Small intestine (tissue), 7 donors: ENCODE data around the gene MAP7D3. TPM values are rescaled to one million over a fixed set of nuclear protein-coding genes. Genes with fewer than 3 reads are reported as not detected.

Experiments
- DNase-seq, 2 donors: peaks; one replicate each; pipeline versions ENCODE4 v3.0.0 to v3.0.0-alpha.2; 2013
- FAIRE-seq: peaks from 2 replicates; lab custom pipeline; 2012; peaks lifted over from hg19 to GRCh38; lab: Jason Lieb, UNC
- H3K27ac ChIP-seq, 3 donors: one replicate each; pipeline ENCODE4 v1.5.1; 2013; ENCODE audit warnings: low read length in 2 of 3, mild to moderate bottlenecking in 2 of 3, control low read depth in 1 of 3, inconsistent platforms in 1 of 3, low read depth in 1 of 3, moderate library complexity in 1 of 3
- H3K27me3 ChIP-seq, 3 donors: one replicate each; pipeline ENCODE4 v1.6.1; 2013; ENCODE audit warnings: low read length in 3 of 3, inconsistent platforms in 1 of 3; ENCODE audit not compliant: control insufficient read depth in 3 of 3, insufficient read depth in 3 of 3
- H3K36me3 ChIP-seq, 3 donors: one replicate each; pipeline ENCODE4 v1.6.1; 2013; ENCODE audit warnings: low read length in 3 of 3, inconsistent platforms in 1 of 3, low read depth in 1 of 3, mild to moderate bottlenecking in 1 of 3, moderate library complexity in 1 of 3; ENCODE audit not compliant: control insufficient read depth in 3 of 3, insufficient read depth in 2 of 3
- H3K4me1 ChIP-seq, 3 donors: one replicate each; pipeline ENCODE4 v1.6.1; 2013; ENCODE audit warnings: low read length in 2 of 3, inconsistent platforms in 1 of 3, low read depth in 1 of 3, mild to moderate bottlenecking in 1 of 3, moderate library complexity in 1 of 3; ENCODE audit not compliant: control insufficient read depth in 3 of 3, insufficient read depth in 2 of 3
- H3K4me3 ChIP-seq, 3 donors: one replicate each; pipeline ENCODE4 v1.5.1; 2013; ENCODE audit warnings: low read length in 3 of 3, control low read depth in 1 of 3, inconsistent platforms in 1 of 3, low read depth in 1 of 3, mild to moderate bottlenecking in 1 of 3, moderate library complexity in 1 of 3
- H3K9me3 ChIP-seq, 2 donors: one replicate each; pipeline ENCODE4 v1.6.1; 2013; ENCODE audit warnings: low read depth in 1 of 2, low read length in 1 of 2; ENCODE audit not compliant: control insufficient read depth in 2 of 2, insufficient read depth in 1 of 2
- WGBS, 3 donors: extraction: QIAGEN DNeasy Blood & Tissue Kit; methylation state at CpG; one replicate each; pipeline ENCODE4 v1.1.7; 2013; 5-methylcytosine and 5-hydroxymethylcytosine counted together
- polyA plus RNA-seq, 4 donors: library from polyadenylated mRNA; stranded (reverse) in 3 of 4; unstranded in 1 of 4; fragments of 200-250 nt in 3 of 4; fragments of 120-200 nt in 1 of 4; gene quantifications; one replicate each; pipeline versions ENCODE4 v1.2.1 to v1.2.3, GENCODE V29; 2013
- donor health status: healthy with polysubstance abuse.
- donor health status: control.
- donor health status: control.
- donor health status: Bipolar disorder and iron deficiency.
- donor health status: healthy.

Gene MAP7D3
- polyA plus RNA-seq, 4 donors, result 0.81 to 3.0 (median 2.7) TPM; not detected in 1

GRCh38 chrX:136219893-136220292 lies 31.3 kb downstream of the MAP7D3 start:
- DNase-seq (peak in 1 of 2 donors; percentile 17), FAIRE-seq (no peak)
- Histone ChIP-seq H3K27ac (no peak overlapping the region), H3K9me3 (no peaks in the 10 kb centered on the region), H3K4me3 (no peak overlapping the region), H3K27me3 (no peaks in the 10 kb centered on the region), H3K4me1 (no peaks in the 10 kb centered on the region), H3K36me3 (peaks cover 0 to 5% (median 0%) of the 10 kb centered on the region in 3 donors)
- 69 to 86% (median 72%) methylated on average over 5 of the region's 5 CpGs for WGBS, 3 donors

- no peaks in the 10 kb centered on the region for H3K36me3 ChIP-seq
- H3K9me3 ChIP-seq, result no peaks in the 10 kb centered on the region
- H3K27ac ChIP-seq, result no peak overlapping the region
- H3K4me1 ChIP-seq, result no peaks in the 10 kb centered on the region
- no peak for FAIRE-seq
- H3K4me3 ChIP-seq, result no peak overlapping the region
- DNase-seq, result no peak
- H3K27me3 ChIP-seq, result no peaks in the 10 kb centered on the region
Measured at GRCh38 chrX:136215559-136215958, 35.6 kb downstream of the MAP7D3 start.

- Histone ChIP-seq H3K36me3 (no peaks in the 10 kb centered on the region), H3K4me3 (no peak overlapping the region), H3K27me3 (no peaks in the 10 kb centered on the region), H3K4me1 (no peaks in the 10 kb centered on the region), H3K9me3 (no peaks in the 10 kb centered on the region), H3K27ac (peak overlapping the region in 1 of 3 donors; percentile 39)
- WGBS, 3 donors, result 58 to 90% (median 76%) methylated on average over 7 of the region's 7 CpGs
- DNase-seq (no peak), FAIRE-seq (no peak)
Measured at GRCh38 chrX:136214551-136214950, 36.6 kb downstream of the MAP7D3 start.

- H3K27me3 ChIP-seq, result no peaks in the 10 kb centered on the region
- FAIRE-seq (no peak), DNase-seq (no peak)
- no peak overlapping the region for H3K4me3 ChIP-seq
- H3K9me3 ChIP-seq, result no peaks in the 10 kb centered on the region
- H3K4me1 ChIP-seq, result no peaks in the 10 kb centered on the region
- peaks cover 0 to 7% (median 0%) of the 10 kb centered on the region in 3 donors for H3K36me3 ChIP-seq
- WGBS, 3 donors, result 76 to 82% (median 81%) methylated on average over 16 to 17 of the region's 17 CpGs
- H3K27ac ChIP-seq, result peak overlapping the region in 1 of 3 donors; percentile 2
Measured at GRCh38 chrX:136212557-136213111, 38.6 kb downstream of the MAP7D3 start.

GRCh38 chrX:136211766-136212556 lies 39.2 kb downstream of the MAP7D3 start:
- H3K36me3 ChIP-seq, result peaks cover 0 to 11% (median 0%) of the 10 kb centered on the region in 3 donors
- no peak overlapping the region for H3K4me3 ChIP-seq
- H3K9me3 ChIP-seq, result no peaks in the 10 kb centered on the region
- DNase-seq (no peak), FAIRE-seq (no peak)
- H3K27me3 ChIP-seq, result no peaks in the 10 kb centered on the region
- H3K27ac ChIP-seq, result peak overlapping the region in 1 of 3 donors; percentile 2
- 68 to 77% (median 77%) methylated on average over 9 to 11 of the region's 11 CpGs for WGBS, 3 donors
- no peaks in the 10 kb centered on the region for H3K4me1 ChIP-seq

DNA sequence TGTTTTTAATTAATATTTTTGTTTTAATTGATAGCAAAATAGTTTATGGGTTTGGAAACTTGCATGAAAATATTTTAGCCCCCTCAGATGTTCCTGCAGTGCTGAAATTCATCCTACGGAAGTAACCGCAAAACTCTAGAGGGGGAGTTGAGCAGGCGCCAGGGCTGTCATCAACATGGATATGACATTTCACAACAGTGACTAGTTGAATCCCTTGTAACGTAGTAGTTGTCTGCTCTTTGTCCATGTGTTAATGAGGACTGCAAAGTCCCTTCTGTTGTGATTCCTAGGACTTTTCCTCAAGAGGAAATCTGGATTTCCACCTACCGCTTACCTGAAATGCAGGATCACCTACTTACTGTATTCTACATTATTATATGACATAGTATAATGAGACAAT lies 40.4 kb downstream of the MAP7D3 start:
- 65 to 74% (median 71%) methylated on average over 5 of the region's 5 CpGs for WGBS, 3 donors
- H3K27ac ChIP-seq, result no peak overlapping the region
- H3K27me3 ChIP-seq, result no peaks in the 10 kb centered on the region
- no peaks in the 10 kb centered on the region for H3K4me1 ChIP-seq
- no peak for DNase-seq
- H3K9me3 ChIP-seq, result no peaks in the 10 kb centered on the region
- peaks cover 0 to 12% (median 0%) of the 10 kb centered on the region in 3 donors for H3K36me3 ChIP-seq
- H3K4me3 ChIP-seq, result no peak overlapping the region
- no peak for FAIRE-seq

GRCh38 chrX:136210243-136210642 lies 41.0 kb downstream of the MAP7D3 start:
- H3K9me3 ChIP-seq, result no peaks in the 10 kb centered on the region
- no peak overlapping the region for H3K4me3 ChIP-seq
- DNase-seq, result no peak
- WGBS, 3 donors, result 45 to 63% (median 59%) methylated on average over 7 of the region's 7 CpGs
- peak overlapping the region in 1 of 3 donors; percentile 31 for H3K27ac ChIP-seq
- no peak for FAIRE-seq
- H3K36me3 ChIP-seq, result peaks cover 0 to 12% (median 0%) of the 10 kb centered on the region in 3 donors
- H3K4me1 ChIP-seq, result no peaks in the 10 kb centered on the region
- H3K27me3 ChIP-seq, result no peaks in the 10 kb centered on the region

DNA sequence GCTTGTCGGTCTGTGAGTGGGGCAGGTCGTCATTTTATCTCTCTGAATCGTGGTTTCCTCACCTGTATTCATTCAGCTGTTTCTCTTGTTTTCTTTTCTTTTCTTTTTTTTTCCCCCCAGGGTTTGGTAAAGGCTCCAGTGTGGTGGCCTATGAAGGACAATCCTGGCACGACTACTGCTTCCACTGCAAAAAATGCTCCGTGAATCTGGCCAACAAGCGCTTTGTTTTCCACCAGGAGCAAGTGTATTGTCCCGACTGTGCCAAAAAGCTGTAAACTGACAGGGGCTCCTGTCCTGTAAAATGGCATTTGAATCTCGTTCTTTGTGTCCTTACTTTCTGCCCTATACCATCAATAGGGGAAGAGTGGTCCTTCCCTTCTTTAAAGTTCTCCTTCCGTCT lies 41.4 kb downstream of the MAP7D3 start:
- peak overlapping the region in 1 of 3 donors; percentile 38 for H3K27ac ChIP-seq
- no peak for FAIRE-seq
- 59 to 60% (median 60%) methylated on average over 9 of the region's 9 CpGs for WGBS, 3 donors

More for the DNA sequence above, 41.4 kb downstream of the MAP7D3 start:
- Histone ChIP-seq H3K27me3 (no peaks in the 10 kb centered on the region), H3K4me1 (no peaks in the 10 kb centered on the region), H3K36me3 (peaks cover 0 to 12% (median 0%) of the 10 kb centered on the region in 3 donors), H3K9me3 (no peaks in the 10 kb centered on the region), H3K4me3 (no peak overlapping the region)
- DNase-seq, result no peak
